HTERT RPE-1 (cell line): ENCODE measurements around the gene FAM90A26.
"Not testable (repeated sequence)": the region's sequence is repeated elsewhere in the genome, so short reads cannot be mapped to it uniquely, and the experiment has no call there.

ENCODE experiments used
- in situ Hi-C: fragments of 300-500 bp; cut with MboI; formaldehyde crosslinking; loops from 4 replicates; pipeline ENCODE4 v1.14.3; 2020; ENCODE audit warnings: low sequenced_read_pairs

Gene FAM90A26

GRCh38 chr4:9155101-9155886, 14.9 kb upstream of the FAM90A26 start:
- in situ Hi-C loops, result not testable (repeated sequence)

DNA sequence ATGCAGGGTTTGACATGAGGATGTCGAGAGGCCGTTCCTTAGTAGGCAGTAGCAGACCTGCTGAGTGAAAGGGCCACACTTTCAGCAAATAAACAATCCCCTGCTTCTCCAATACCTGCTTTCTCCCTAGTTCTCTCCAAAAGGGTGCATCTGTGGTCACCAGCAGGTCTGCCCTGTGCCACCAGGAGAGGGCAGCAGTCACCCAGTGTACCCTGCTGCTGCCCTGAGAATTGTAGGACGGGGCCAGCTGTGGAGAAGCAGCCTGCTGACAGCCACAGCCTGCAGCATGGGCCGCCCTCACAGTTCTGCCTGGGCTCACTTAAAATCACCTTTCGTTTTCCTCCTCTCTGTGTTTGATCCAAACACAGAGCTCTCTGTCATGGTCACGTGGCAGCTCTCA, 11.8 kb upstream of the FAM90A26 start:
- in situ Hi-C loops, result not testable (repeated sequence)

DNA sequence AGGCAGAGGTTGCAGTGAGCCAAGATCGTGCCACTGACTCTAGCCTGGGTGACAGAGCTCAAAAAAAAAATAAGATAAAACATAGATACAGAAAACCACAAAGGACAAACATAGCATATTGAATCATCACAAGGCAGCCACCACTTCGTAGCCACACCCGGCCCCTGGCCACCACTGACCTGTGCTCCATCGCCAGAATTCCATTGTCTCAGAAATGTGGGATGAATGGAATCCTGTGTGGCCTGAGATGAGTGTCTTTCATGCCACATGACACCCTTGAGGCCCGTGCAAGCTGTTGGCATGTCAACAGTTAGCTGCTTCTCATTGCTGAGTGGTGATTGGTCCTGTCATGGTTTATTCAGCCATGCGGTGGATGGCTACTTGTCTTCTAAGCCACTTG, 10.2 kb upstream of the FAM90A26 start:
- in situ Hi-C loops, result not testable (repeated sequence)

- in situ Hi-C loops, result not testable (repeated sequence)
These were observed 4.2 kb upstream of the FAM90A26 start for GRCh38 chr4:9165990-9166389.

DNA sequence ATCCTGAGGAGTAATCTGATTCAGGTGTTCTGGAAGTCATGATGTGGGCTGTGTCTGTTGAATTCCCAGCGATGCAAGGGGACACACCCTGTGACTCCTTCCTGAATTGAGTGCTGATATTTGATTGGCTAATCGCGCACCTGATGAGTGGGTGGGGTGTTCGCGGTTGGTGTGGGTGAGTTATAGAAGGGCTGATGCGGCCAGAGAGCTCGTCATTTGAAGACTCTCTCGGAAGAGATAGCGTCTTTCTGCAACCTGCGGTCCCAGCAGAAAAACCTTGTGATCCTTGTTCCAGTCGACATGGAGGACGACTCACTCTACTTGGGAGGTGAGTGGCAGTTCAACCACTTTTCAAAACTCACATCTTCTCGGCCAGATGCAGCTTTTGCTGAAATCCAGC, 40.1 kb downstream of the FAM90A26 start, which contains the start of gene USP17L10:
Gene USP17L10 (plus strand): TSS at position 301 of the 400 bp plus-strand sequence. CDS start 0 bp downstream, at position 301.
- in situ Hi-C loops, result not testable (repeated sequence)

GRCh38 chr4:9214701-9215100, 44.5 kb downstream of the FAM90A26 start:
- in situ Hi-C loops, result not testable (repeated sequence)

GRCh38 chr4:9215105-9215504, 44.9 kb downstream of the FAM90A26 start, which contains the start of gene USP17L11:
USP17L11 (plus strand) TSS chr4:9215405; CDS start chr4:9215405, 0 bp downstream.
- in situ Hi-C loops, result not testable (repeated sequence)

DNA sequence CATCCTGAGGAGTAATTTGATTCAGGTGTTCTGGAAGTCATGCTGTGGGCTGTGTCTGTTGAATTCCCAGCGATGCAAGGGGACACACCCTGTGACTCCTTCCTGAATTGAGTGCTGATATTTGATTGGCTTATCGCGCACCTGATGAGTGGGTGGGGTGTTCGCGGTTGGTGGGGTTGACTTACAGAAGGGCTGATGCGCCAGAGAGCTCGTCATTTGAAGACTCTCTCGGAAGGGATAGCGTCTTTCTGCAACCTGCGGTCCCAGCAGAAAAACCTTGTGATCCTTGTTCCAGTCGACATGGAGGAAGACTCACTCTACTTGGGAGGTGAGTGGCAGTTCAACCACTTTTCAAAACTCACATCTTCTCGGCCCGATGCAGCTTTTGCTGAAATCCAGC, 49.6 kb downstream of the FAM90A26 start, which contains the start of gene USP17L12:
Gene USP17L12 (plus strand): TSS at position 301 of the 400 bp plus-strand sequence. CDS start 0 bp downstream, at position 301.
- in situ Hi-C loops, result not testable (repeated sequence)

- in situ Hi-C loops, result not testable (repeated sequence)
These were observed 54.4 kb downstream of the FAM90A26 start, which contains the start of gene USP17L13 for GRCh38 chr4:9224596-9224995. USP17L13 (plus strand) TSS chr4:9224896; CDS start chr4:9224896, 0 bp downstream.
